Renal pelvis (tissue), 4 donors: ENCODE results near the gene TANGO6. TPM values are rescaled to one million over a fixed set of nuclear protein-coding genes. Genes with fewer than 3 reads are reported as not detected.
"Not testable (repeated sequence)": the region's sequence is repeated elsewhere in the genome, so short reads cannot be mapped to it uniquely, and the experiment has no call there.

ENCODE experiments used
- DNase-seq: peaks from one replicate; pipeline ENCODE4 v3.0.0-alpha.2; 2013
- polyA plus RNA-seq, 3 donors: library from polyadenylated mRNA; unstranded; fragments of 120-200 nt; gene quantifications; one replicate each; pipeline ENCODE4 v1.2.1, GENCODE V29; 2013; ENCODE audit not compliant: insufficient read length in 3 of 3

TANGO6 gene
- polyA plus RNA-seq, 3 donors, result 5.3 to 6.0 (median 5.5) TPM

GRCh38 chr16:68961778-68962402 lies 118.6 kb downstream of the TANGO6 start:
- DNase-seq, result no peak

- DNase-seq, result no peak
Observed at GRCh38 chr16:68969338-68969737, 126.0 kb downstream of the TANGO6 start.

- no peak for DNase-seq
Observed at GRCh38 chr16:68972013-68972412, 128.7 kb downstream of the TANGO6 start.

- peak; percentile 22 for DNase-seq
Observed at GRCh38 chr16:68972720-68973119, 129.4 kb downstream of the TANGO6 start.

- DNase-seq, result no peak
Observed at GRCh38 chr16:68973611-68974120, 130.3 kb downstream of the TANGO6 start.

GRCh38 chr16:68978303-68978954 lies 135.1 kb downstream of the TANGO6 start:
- no peak for DNase-seq

GRCh38 chr16:68980695-68981315 lies 137.5 kb downstream of the TANGO6 start:
- DNase-seq, result no peak

- DNase-seq, result no peak
Observed at GRCh38 chr16:68981971-68982370, 138.6 kb downstream of the TANGO6 start.

GRCh38 chr16:68984467-68984866 lies 141.1 kb downstream of the TANGO6 start:
- no peak for DNase-seq

GRCh38 chr16:68985268-68985667 lies 141.9 kb downstream of the TANGO6 start:
- DNase-seq, result no peak

GRCh38 chr16:68985855-68986254 lies 142.5 kb downstream of the TANGO6 start:
- DNase-seq, result no peak

- DNase-seq, result no peak
Observed at GRCh38 chr16:68987734-68988457, 144.6 kb downstream of the TANGO6 start.

GRCh38 chr16:68990172-68990845 lies 147.0 kb downstream of the TANGO6 start:
- not testable (repeated sequence) for DNase-seq

- no peak for DNase-seq
Observed at GRCh38 chr16:68991075-68991474, 147.7 kb downstream of the TANGO6 start.

- no peak for DNase-seq
Observed at GRCh38 chr16:68992521-68992920, 149.2 kb downstream of the TANGO6 start.

- no peak for DNase-seq
Observed at GRCh38 chr16:68993456-68993855, 150.1 kb downstream of the TANGO6 start.

GRCh38 chr16:68993885-68994284 lies 150.6 kb downstream of the TANGO6 start:
- DNase-seq, result peak; percentile 41

GRCh38 chr16:68994324-68994723 lies 151.0 kb downstream of the TANGO6 start:
- DNase-seq, result no peak

GRCh38 chr16:68995011-68995504 lies 151.7 kb downstream of the TANGO6 start:
- peak; percentile 15 for DNase-seq

- DNase-seq, result no peak
Observed at GRCh38 chr16:68997564-68997963, 154.2 kb downstream of the TANGO6 start.

GRCh38 chr16:68999114-68999513 lies 155.8 kb downstream of the TANGO6 start:
- DNase-seq, result no peak

GRCh38 chr16:69003500-69003899 lies 160.2 kb downstream of the TANGO6 start:
- DNase-seq, result no peak
